ENCODE measurements around the gene HSPB8.

The HSPB8 gene

GRCh38 chr12:119171691-119172425 lies 6.9 kb upstream of the HSPB8 start:
- no peak for DNase-seq

GRCh38 chr12:119175081-119175480 lies 3.6 kb upstream of the HSPB8 start:
- DNase-seq, result no peak

- peak; percentile 31 to 66 for DNase-seq
Observed at GRCh38 chr12:119176267-119177055, 2.3 kb upstream of the HSPB8 start.

- DNase-seq, result no peak
Observed at GRCh38 chr12:119177056-119177325, 1.7 kb upstream of the HSPB8 start.

GRCh38 chr12:119177724-119178380 lies 879 bp upstream of the HSPB8 start:
- no peak for DNase-seq

GRCh38 chr12:119179335-119180021 lies 747 bp downstream of the HSPB8 start:
- no peak for DNase-seq

GRCh38 chr12:119180380-119181040 lies 1.8 kb downstream of the HSPB8 start:
- peak in 1 of 2 experiments; percentile 43 for DNase-seq

GRCh38 chr12:119181202-119181601 lies 2.5 kb downstream of the HSPB8 start:
- DNase-seq, result no peak

GRCh38 chr12:119181944-119182343 lies 3.2 kb downstream of the HSPB8 start:
- no peak for DNase-seq

GRCh38 chr12:119182701-119183493 lies 4.2 kb downstream of the HSPB8 start:
- DNase-seq, result peak in 1 of 2 experiments; percentile 17

GRCh38 chr12:119183942-119184695 lies 5.4 kb downstream of the HSPB8 start:
- DNase-seq, result peak in 1 of 2 experiments; percentile 12

- DNase-seq, result no peak
Observed at GRCh38 chr12:119195256-119195655, 16.5 kb downstream of the HSPB8 start.

GRCh38 chr12:119198440-119198839 lies 19.7 kb downstream of the HSPB8 start:
- DNase-seq, result no peak

- DNase-seq, result no peak
Observed at GRCh38 chr12:119200601-119201000, 21.9 kb downstream of the HSPB8 start.

GRCh38 chr12:119201789-119202543 lies 23.2 kb downstream of the HSPB8 start:
- DNase-seq, result no peak

- no peak for DNase-seq
Observed at GRCh38 chr12:119202544-119202943, 23.8 kb downstream of the HSPB8 start.

GRCh38 chr12:119204131-119204530 lies 25.4 kb downstream of the HSPB8 start:
- no peak for DNase-seq

GRCh38 chr12:119204671-119205285 lies 26.0 kb downstream of the HSPB8 start:
- DNase-seq, result no peak

- no peak for DNase-seq
Observed at GRCh38 chr12:119206348-119207062, 27.8 kb downstream of the HSPB8 start.

Measured in NCI-H446 (cell line).